ENCODE measurements around the gene OCA2.

Gene OCA2

DNA sequence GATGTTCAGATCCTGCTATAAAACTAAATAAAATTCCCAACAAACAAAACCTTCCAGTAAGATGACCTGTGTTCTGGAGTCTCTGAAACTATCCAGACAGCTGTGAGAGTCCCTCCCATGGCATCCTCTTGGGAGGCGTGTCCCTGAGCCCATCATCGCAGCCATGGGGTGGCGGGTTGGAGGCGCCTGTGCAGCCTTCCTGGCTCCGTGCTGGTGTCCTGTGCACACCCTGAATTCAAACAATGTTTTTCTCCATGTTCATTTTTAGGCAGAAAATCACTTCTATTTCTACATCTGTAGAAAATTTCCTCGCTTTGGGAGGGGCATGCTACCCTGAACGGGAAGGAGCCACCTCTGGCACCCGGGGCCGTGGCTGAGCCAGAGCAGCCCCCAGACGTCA, 19.4 kb upstream of the OCA2 start:
- no peak for DNase-seq (ENCODE audit: low read depth)

DNA sequence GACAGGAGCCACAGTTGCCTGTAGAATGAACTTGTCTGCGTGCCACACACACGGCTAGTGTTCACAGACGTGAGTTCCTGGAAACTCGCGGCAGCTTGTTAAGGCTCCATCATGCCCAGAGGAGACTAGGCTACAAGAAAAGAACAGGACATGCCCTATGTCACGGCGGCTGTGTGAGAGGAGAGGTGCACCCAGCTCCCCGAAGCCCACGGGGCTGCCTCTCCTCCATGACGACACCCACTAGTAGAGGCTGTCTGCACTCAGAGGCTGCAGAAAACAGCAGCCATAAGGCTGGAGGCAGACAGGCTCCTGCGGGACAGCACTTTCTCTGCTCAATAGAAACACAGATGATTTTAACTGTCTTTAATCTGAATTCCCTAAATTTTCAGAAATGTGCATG, 19.0 kb upstream of the OCA2 start:
- DNase-seq (ENCODE audit: low read depth) = no peak

GRCh38 chr15:28117432-28117990, 18.4 kb upstream of the OCA2 start:
- no peak for DNase-seq (ENCODE audit: low read depth)

- no peak for DNase-seq (ENCODE audit: low read depth)
Measured at GRCh38 chr15:28116521-28117431, 17.7 kb upstream of the OCA2 start.

GRCh38 chr15:28115871-28116270, 16.8 kb upstream of the OCA2 start:
- no peak for DNase-seq (ENCODE audit: low read depth)

GRCh38 chr15:28114721-28115622, 15.9 kb upstream of the OCA2 start:
- DNase-seq (ENCODE audit: low read depth) = no peak

- no peak for DNase-seq (ENCODE audit: low read depth)
Measured at GRCh38 chr15:28114114-28114455, 15.0 kb upstream of the OCA2 start.

DNA sequence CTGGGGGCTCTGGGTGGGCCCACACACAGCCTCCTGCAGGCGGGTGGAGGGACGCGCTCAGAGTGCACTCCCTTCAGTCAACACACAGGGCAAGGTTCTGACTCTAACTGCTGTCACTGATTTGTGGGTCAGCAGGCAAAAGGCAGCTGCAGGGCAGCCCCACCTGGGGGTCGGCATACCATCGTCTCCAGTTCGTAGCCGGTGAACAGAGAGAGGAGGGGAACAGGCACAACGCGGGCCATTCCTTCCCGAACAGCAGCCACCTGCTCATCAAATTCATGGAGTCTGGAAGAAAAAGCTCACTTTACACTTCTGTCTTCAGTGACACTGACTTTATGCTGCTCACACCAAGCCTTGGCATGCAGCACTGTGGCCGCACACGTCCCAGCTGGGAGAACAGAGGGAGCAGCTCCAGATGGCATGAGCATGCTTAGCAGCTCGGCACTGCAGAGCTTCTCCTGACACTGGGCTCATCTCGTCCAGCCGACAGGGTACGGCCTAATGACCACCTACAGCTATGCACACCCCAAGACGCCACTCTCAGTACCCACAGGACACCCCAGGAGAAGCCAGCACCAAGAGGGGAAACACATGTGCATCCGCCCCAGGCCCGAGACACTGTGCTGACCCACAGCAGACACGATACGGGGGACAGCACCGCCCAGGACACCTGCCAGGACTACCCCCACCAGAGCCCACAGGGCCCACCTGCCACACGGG, 14.4 kb upstream of the OCA2 start:
- no peak for DNase-seq (ENCODE audit: low read depth)

DNA sequence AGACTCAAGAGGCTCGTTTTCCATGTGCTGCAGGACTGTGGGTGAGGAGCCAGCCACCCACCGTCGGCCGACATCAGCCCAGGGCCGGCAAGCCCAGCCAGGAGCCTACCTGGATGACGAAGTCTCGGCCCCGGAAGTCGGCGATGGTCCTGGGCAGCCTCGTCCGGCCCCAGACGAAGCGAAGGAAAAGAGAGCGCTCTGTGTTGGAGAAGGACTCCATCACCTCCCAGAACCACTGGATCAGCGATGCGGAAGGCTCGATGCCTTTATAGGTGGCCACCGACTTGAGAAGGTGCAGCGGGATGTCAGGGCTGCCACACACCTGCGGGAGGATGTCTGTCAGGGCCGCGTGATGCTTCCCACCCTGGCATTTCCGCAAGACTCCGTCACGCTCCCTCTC, 13.8 kb upstream of the OCA2 start:
- DNase-seq (ENCODE audit: low read depth) = no peak

DNA sequence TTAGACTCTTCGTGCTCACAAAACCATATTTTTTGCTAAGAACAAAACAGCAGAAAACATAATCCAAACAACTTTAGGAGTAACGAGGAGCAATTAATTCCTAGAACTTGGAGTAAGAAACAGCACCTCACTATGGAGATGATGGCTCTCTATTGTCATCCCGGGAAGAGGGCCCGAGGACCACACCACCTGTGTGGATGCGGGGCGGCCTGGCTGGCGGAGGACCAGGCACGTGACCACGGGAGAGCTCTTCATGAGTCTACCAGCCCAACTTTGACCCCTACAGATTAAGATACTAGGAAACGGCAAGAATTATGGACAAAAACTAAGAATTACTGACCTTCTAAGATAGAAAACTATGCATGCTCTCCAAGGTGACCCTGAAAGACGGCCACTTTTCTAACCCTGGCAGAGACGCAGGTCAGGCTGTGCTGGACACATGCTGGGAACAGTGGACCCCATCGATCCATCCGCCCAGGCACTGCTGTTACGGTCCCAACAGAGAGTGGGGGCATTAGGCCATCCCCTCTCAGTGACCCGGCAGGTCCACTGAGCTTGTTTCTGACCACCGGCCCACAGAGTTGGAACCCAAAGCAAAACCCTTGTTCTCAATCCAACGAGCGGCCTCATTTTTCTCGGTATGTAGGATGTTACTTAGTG, 13.1 kb upstream of the OCA2 start:
- no peak for DNase-seq (ENCODE audit: low read depth)

DNA sequence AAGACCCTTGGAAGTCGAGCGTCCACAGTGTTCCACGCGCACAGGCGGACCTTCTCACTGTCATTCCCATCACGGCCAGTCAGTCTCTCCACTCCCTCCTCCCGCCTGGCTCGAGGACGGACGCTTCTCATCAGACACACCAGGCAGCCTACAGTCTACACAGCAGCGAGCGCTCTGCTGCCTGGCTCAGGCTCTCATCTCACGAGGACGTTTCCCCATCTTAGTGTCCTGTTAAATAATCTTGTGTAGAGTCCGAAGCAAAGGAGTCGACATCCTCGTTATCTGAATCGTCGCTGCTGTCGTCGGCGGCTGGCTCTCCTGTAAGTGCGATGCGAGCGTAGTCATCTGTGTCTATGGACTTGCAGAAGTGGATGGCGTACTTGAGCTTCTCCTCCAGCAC, 12.4 kb upstream of the OCA2 start:
- no peak for DNase-seq (ENCODE audit: low read depth)

DNA sequence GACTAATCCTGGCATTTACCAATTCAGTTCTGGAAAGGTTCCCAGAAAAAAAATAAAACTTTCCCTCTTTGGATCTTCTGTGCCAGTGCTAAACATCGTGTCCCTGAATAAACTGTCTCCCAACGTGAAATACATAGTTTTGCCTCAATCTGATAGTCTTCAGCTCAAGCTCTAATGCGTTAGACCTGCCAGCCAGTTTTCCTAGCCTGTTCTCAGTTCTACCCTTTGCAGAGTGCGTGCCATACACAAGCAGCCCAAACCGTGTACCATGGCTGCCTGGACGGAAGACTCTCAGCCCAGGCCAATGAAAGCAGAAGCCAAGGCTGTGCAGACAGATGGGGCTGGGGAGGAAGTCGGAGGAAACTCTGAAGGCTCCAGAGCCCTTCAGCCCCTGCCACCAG, 11.4 kb upstream of the OCA2 start:
- no peak for DNase-seq (ENCODE audit: low read depth)

GRCh38 chr15:28109626-28110455, 10.7 kb upstream of the OCA2 start:
- no peak for DNase-seq (ENCODE audit: low read depth)

DNA sequence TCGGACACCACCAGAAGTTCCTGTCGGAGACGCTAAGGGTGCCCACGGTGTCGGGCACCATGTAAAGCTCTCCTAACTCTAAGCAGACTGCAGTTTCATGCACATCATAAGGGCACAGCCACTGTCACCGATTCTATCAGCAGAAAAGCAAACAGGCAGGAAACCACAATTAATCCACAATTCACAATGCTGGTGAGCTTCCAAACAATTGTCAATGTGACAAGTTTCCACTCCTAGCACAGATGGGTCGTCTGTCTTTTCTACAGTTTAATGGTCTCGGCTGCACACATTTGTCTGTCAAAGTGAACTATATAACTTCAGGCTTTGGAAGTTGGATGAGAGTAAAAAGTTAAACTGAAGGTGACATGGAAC, 8.8 kb upstream of the OCA2 start:
- DNase-seq (ENCODE audit: low read depth) = no peak

GRCh38 chr15:28107111-28107903, 8.2 kb upstream of the OCA2 start:
- no peak for DNase-seq (ENCODE audit: low read depth)

DNA sequence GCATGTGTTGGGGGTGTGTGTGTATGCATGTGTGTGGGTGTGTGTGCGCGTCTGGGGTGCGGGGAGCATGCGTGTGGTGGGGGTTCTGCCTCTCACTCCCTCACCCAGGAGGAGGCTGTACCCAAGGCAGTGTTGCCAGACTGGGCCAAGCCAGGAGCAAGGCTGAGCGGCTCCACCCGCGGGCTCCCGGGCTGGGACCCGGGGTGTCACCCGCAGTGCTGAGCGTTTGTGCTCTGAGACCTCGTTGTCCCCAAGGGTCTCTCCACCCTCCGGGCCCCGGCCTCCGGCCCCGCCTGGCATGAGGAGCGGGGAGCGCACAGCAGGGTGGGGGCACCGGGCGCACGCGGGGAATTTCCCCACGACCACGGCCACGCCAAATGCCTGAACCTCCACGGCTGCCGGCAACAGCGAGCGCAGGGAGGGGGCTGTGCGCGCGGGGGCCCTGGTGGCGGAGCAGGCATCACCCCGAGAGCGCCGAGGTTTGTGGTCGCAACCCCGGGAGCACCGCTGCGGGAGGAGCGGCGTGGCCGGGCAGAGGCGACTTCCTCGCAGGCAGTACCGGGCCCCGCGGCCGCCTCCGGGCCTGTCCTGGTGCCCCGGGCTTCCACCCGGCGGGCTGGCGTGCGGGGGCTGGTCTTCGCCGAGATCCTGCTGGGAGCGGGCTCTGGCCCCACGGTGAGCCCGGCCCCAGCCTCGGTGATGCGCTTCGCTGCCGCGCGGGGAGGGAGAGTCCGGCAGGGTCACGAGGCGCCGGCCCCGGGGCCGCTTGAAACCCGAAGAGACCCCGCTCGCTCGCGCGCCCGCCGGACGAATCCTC, 7.4 kb upstream of the OCA2 start:
- no peak for DNase-seq (ENCODE audit: low read depth)

- DNase-seq (ENCODE audit: low read depth) = no peak
Measured at GRCh38 chr15:28105793-28106192, 6.7 kb upstream of the OCA2 start.

GRCh38 chr15:28105224-28105791, 6.2 kb upstream of the OCA2 start:
- no peak for DNase-seq (ENCODE audit: low read depth)

DNA sequence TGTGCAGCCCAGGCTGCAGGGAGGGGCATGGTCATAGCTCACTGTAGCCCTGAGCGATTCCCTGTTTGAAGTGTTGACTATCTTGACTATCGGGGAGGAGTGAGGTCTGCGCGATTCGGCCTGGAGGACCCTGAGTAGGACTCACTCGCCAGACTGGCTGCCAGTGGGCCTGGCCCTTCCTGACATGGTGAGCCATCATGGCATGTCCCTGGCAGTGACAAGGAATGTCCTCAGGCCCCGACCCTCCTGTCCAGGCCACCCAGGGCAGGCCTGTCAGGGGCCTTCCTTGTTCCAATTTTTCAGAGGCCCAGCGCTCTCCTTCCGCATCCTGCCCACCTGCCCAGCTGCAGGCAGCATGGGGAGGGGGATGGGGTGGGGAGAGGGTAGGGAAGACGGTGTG, 5.2 kb upstream of the OCA2 start:
- no peak for DNase-seq (ENCODE audit: low read depth)
